Vagina (tissue), 2 donors: Measurements from ENCODE around the gene KPNA3. TPM values are rescaled to one million over a fixed set of nuclear protein-coding genes. Genes with fewer than 3 reads are reported as not detected.
"Not testable (repeated sequence)": the region's sequence is repeated elsewhere in the genome, so short reads cannot be mapped to it uniquely, and the experiment has no call there.

ENCODE experiments used
- DNase-seq, 2 donors: peaks; one replicate each; pipeline ENCODE4 v3.0.0-alpha.2; 2017; ENCODE audit errors: extremely low spot score in 2 of 2
- H3K27ac ChIP-seq: fragments of 200-600 bp; sonication (generic); one replicate; pipeline ENCODE4 v1.5.1; 2019
- H3K27me3 ChIP-seq: fragments of 200-600 bp; sonication (generic); one replicate; pipeline ENCODE4 v1.5.1; 2019
- H3K36me3 ChIP-seq, 2 donors: fragments of 200-600 bp; sonication (generic); one replicate each; pipeline ENCODE4 v1.5.1; 2017 to 2019
- H3K4me1 ChIP-seq: fragments of 200-600 bp; sonication (generic); one replicate; pipeline ENCODE4 v1.5.1; 2019
- H3K4me3 ChIP-seq, 2 donors: fragments of 200-600 bp; sonication (generic); 1 replicate in 1 of 2; 2 replicates in 1 of 2; pipeline ENCODE4 v1.5.1; 2016 to 2019
- H3K9me3 ChIP-seq: fragments of 200-600 bp; sonication (generic); one replicate; pipeline ENCODE4 v1.5.1; 2019
- CTCF ChIP-seq, 3 experiments: fragments of 450-650 bp in 2 of 3; fragments of 200-600 bp in 1 of 3; sonication (generic) in 1 of 3; IDR thresholded peaks; one replicate each; pipeline ENCODE4 v1.5.1; 2017 to 2019; ENCODE audit warnings: antibody characterized with exemption in 3 of 3, mild to moderate bottlenecking in 2 of 3, moderate library complexity in 2 of 3
- POLR2A ChIP-seq, 2 donors: fragments of 450-650 bp; IDR thresholded peaks; one replicate each; pipeline ENCODE4 v1.6.1; 2017; ENCODE audit warnings: antibody characterized with exemption in 2 of 2, mild to moderate bottlenecking in 2 of 2, moderate library complexity in 2 of 2
- POLR2AphosphoS5 ChIP-seq, 2 donors: sonication (generic); formaldehyde crosslinking; IDR thresholded peaks; one replicate each; pipeline ENCODE4 v1.9.0; 2017; ENCODE audit warnings: antibody characterized with exemption in 2 of 2, mild to moderate bottlenecking in 2 of 2, low read depth in 1 of 2; ENCODE audit not compliant: insufficient read depth in 1 of 2
- intact Hi-C: fragments of 100-400 bp; cut with DNase I; formaldehyde crosslinking; loops from one replicate; pipeline ENCODE4 v1.15.1; 2023
- total RNA-seq: library from RNA; depleted of rRNA; stranded (reverse); fragments of >200 nt; gene quantifications from one replicate; pipeline ENCODE4 v1.2.3, GENCODE V29; 2016

Gene KPNA3
- total RNA-seq, 1 donor from 2014 or later, result 17.2 TPM

DNA sequence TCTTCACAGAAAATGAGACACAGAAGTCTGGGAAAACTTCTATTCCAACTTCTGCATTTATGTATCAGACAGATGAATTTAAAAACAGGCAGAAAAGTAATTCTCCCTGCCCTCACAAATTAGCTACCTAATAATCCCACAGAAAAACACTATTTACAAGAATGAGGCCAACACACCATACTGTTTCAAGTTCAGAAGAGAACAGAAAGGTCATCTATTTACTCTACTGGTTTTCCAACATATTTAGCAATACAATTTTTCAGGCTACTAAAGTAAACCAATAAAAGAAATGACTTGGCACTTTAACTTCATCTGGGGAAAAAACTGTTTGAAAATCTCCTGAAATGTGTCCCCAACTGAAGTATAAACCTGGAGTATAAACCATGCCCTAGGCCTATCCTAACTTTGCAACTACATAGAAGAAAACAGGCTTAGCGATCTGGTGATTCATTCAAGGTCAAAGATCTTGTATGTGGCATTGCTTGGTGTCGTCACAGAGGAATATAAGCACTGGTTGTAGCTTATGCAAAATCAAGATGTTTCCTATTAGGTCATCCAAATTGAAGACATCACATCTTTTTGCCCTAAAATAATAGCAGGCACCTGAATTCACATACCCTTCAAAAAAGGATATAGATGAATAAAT lies 81.1 kb downstream of the KPNA3 start:
- H3K27me3 ChIP-seq, result no peaks in the 10 kb centered on the region
- no peak for DNase-seq
- no peak for TF ChIP-seq POLR2AphosphoS5 (IDR thresholded peaks at IDR 0.05; ENCODE audit: insufficient read depth in 1 of 2, low read depth in 1 of 2)
- TF ChIP-seq POLR2A (IDR thresholded peaks at IDR 0.05), result no peak
- no peak for TF ChIP-seq CTCF (IDR thresholded peaks at IDR 0.05)
- intact Hi-C loops, result no loop called here
- H3K4me3 ChIP-seq, result no peak overlapping the region
- H3K27ac ChIP-seq, result no peak overlapping the region
- H3K36me3 ChIP-seq, result peaks cover 0 to 24% of the 10 kb centered on the region in 2 donors
- H3K4me1 ChIP-seq, result no peaks in the 10 kb centered on the region
- H3K9me3 ChIP-seq, result peaks cover 6% of the 10 kb centered on the region

- intact Hi-C loops, H3K27me3 ChIP-seq, H3K27ac ChIP-seq, H3K4me1 ChIP-seq, DNase-seq, H3K4me3 ChIP-seq, H3K9me3 ChIP-seq: not testable (repeated sequence)
- H3K36me3 ChIP-seq, result peaks cover 0 to 37% of the 10 kb centered on the region in 2 donors
Measured at GRCh38 chr13:49704264-49704663, 88.2 kb downstream of the KPNA3 start.

GRCh38 chr13:49701491-49701890 lies 91.0 kb downstream of the KPNA3 start:
- DNase-seq, result no peak
- no peaks in the 10 kb centered on the region for H3K4me1 ChIP-seq
- H3K27me3 ChIP-seq, result no peaks in the 10 kb centered on the region
- H3K36me3 ChIP-seq, result peaks cover 0 to 32% of the 10 kb centered on the region in 2 donors
- H3K27ac ChIP-seq, result no peak overlapping the region
- H3K9me3 ChIP-seq, result no peaks in the 10 kb centered on the region
- intact Hi-C loops, result no loop called here
- TF ChIP-seq CTCF (IDR thresholded peaks at IDR 0.05), result no peak
- TF ChIP-seq POLR2AphosphoS5 (IDR thresholded peaks at IDR 0.05; ENCODE audit: insufficient read depth in 1 of 2, low read depth in 1 of 2), result no peak
- no peak for TF ChIP-seq POLR2A (IDR thresholded peaks at IDR 0.05)
- H3K4me3 ChIP-seq, result no peak overlapping the region

DNA sequence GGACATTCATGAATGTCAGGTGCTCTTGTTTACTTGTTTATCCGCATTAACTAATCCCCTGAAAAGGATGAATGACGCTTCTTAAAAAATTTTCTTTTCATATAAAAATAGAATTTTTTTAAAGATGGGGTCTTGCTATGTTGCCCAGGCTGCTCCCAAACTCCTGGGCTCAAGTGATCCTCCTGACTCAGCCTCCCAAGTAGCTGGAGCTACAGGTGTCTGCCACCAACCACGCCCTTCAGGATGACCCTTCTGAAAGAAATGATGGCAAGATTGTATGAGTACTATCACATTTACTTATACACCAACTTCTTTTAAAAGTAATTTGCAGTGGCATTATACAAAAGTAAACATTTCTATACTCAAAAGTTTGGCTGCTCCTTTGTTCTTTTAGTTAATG lies 95.0 kb downstream of the KPNA3 start:
- intact Hi-C loops, result no loop called here

GRCh38 chr13:49694446-49694845 lies 98.0 kb downstream of the KPNA3 start:
- no peaks in the 10 kb centered on the region for H3K9me3 ChIP-seq
- intact Hi-C loops, result no loop called here
- no peak overlapping the region for H3K4me3 ChIP-seq
- no peak overlapping the region for H3K27ac ChIP-seq
- no peaks in the 10 kb centered on the region for H3K27me3 ChIP-seq
- H3K36me3 ChIP-seq, result no peaks in the 10 kb centered on the region
- TF ChIP-seq POLR2AphosphoS5 (IDR thresholded peaks at IDR 0.05; ENCODE audit: insufficient read depth in 1 of 2, low read depth in 1 of 2) (no peak), CTCF (IDR thresholded peaks at IDR 0.05) (no peak), POLR2A (IDR thresholded peaks at IDR 0.05) (no peak)
- H3K4me1 ChIP-seq, result peaks cover 30% of the 10 kb centered on the region
- no peak for DNase-seq

More for the DNA sequence above, 95.0 kb downstream of the KPNA3 start:
- H3K9me3 ChIP-seq, result no peaks in the 10 kb centered on the region
- H3K4me1 ChIP-seq, result peaks cover 9% of the 10 kb centered on the region
- TF ChIP-seq POLR2A (IDR thresholded peaks at IDR 0.05) (no peak), CTCF (IDR thresholded peaks at IDR 0.05) (no peak), POLR2AphosphoS5 (IDR thresholded peaks at IDR 0.05; ENCODE audit: insufficient read depth in 1 of 2, low read depth in 1 of 2) (no peak)
- no peak for DNase-seq
- no peak overlapping the region for H3K27ac ChIP-seq
- H3K27me3 ChIP-seq, result no peaks in the 10 kb centered on the region
- no peak overlapping the region for H3K4me3 ChIP-seq
- peaks cover 0 to 18% of the 10 kb centered on the region in 2 donors for H3K36me3 ChIP-seq
